ENCODE data around the gene NUB1. TPM values are rescaled to one million over a fixed set of nuclear protein-coding genes. Genes with fewer than 3 reads are reported as not detected.

Gene NUB1
- total RNA-seq, 1 experiment from 2014 or later = 40.0 TPM

- Histone ChIP-seq H3K4me1 (ENCODE audit: low read length) (no peaks in the 10 kb centered on the region), H3K9ac (ENCODE audit: low read length) (no peak overlapping the region), H3K27ac (ENCODE audit: low read length) (no peak overlapping the region), H3K9me3 (ENCODE audit: low read length) (no peaks in the 10 kb centered on the region), H3K79me2 (ENCODE audit: low read length) (no peaks in the 10 kb centered on the region), H3K36me3 (ENCODE audit: insufficient read depth, low read length) (no peaks in the 10 kb centered on the region), H3K4me3 (ENCODE audit: low read length) (no peak overlapping the region), H4K20me1 (ENCODE audit: insufficient read depth, low read depth, low read length) (no peaks in the 10 kb centered on the region), H2AFZ (ENCODE audit: low read length) (no peak overlapping the region), H3K4me2 (ENCODE audit: low read depth, low read length, poor library complexity, severe bottlenecking) (no peak overlapping the region), H3K9me2 (replicated peaks; ENCODE audit: insufficient read depth, low read length) (no peaks in the 10 kb centered on the region), H3K27me3 (ENCODE audit: low read length) (no peaks in the 10 kb centered on the region)
- no peak for DNase-seq
Observed at GRCh38 chr7:151399906-151400305, 58.3 kb downstream of the NUB1 start.

- H3K9me2 ChIP-seq (replicated peaks; ENCODE audit: insufficient read depth, low read length) = no peaks in the 10 kb centered on the region
- H3K4me2 ChIP-seq (ENCODE audit: low read depth, low read length, poor library complexity, severe bottlenecking) = no peak overlapping the region
- H4K20me1 ChIP-seq (ENCODE audit: insufficient read depth, low read depth, low read length) = no peaks in the 10 kb centered on the region
- H3K4me3 ChIP-seq (ENCODE audit: low read length) = no peak overlapping the region
- no peaks in the 10 kb centered on the region for H3K36me3 ChIP-seq (ENCODE audit: insufficient read depth, low read length)
- H3K4me1 ChIP-seq (ENCODE audit: low read length) = no peaks in the 10 kb centered on the region
- no peak for DNase-seq
- no peaks in the 10 kb centered on the region for H3K27me3 ChIP-seq (ENCODE audit: low read length)
- no peak overlapping the region for H2AFZ ChIP-seq (ENCODE audit: low read length)
- H3K79me2 ChIP-seq (ENCODE audit: low read length) = no peaks in the 10 kb centered on the region
- H3K9ac ChIP-seq (ENCODE audit: low read length) = no peak overlapping the region
- no peak overlapping the region for H3K27ac ChIP-seq (ENCODE audit: low read length)
- H3K9me3 ChIP-seq (ENCODE audit: low read length) = no peaks in the 10 kb centered on the region
Observed at GRCh38 chr7:151400626-151401315, 59.2 kb downstream of the NUB1 start.

- Histone ChIP-seq H3K79me2 (ENCODE audit: low read length) (no peaks in the 10 kb centered on the region), H3K4me1 (ENCODE audit: low read length) (no peaks in the 10 kb centered on the region), H4K20me1 (ENCODE audit: insufficient read depth, low read depth, low read length) (no peaks in the 10 kb centered on the region), H3K9me2 (replicated peaks; ENCODE audit: insufficient read depth, low read length) (no peaks in the 10 kb centered on the region), H3K4me2 (ENCODE audit: low read depth, low read length, poor library complexity, severe bottlenecking) (no peak overlapping the region), H3K9ac (ENCODE audit: low read length) (no peak overlapping the region), H3K9me3 (ENCODE audit: low read length) (no peaks in the 10 kb centered on the region), H3K4me3 (ENCODE audit: low read length) (no peak overlapping the region), H3K36me3 (ENCODE audit: insufficient read depth, low read length) (no peaks in the 10 kb centered on the region), H2AFZ (ENCODE audit: low read length) (no peak overlapping the region), H3K27me3 (ENCODE audit: low read length) (no peaks in the 10 kb centered on the region), H3K27ac (ENCODE audit: low read length) (no peak overlapping the region)
- DNase-seq = no peak
Observed at GRCh38 chr7:151402029-151402835, 60.6 kb downstream of the NUB1 start.

GRCh38 chr7:151403764-151404163, 62.2 kb downstream of the NUB1 start:
- Histone ChIP-seq H3K4me2 (ENCODE audit: low read depth, low read length, poor library complexity, severe bottlenecking) (no peak overlapping the region), H3K9me3 (ENCODE audit: low read length) (no peaks in the 10 kb centered on the region), H3K9ac (ENCODE audit: low read length) (no peak overlapping the region), H3K27ac (ENCODE audit: low read length) (no peak overlapping the region), H3K9me2 (replicated peaks; ENCODE audit: insufficient read depth, low read length) (no peaks in the 10 kb centered on the region), H2AFZ (ENCODE audit: low read length) (no peak overlapping the region), H3K4me3 (ENCODE audit: low read length) (no peak overlapping the region), H4K20me1 (ENCODE audit: insufficient read depth, low read depth, low read length) (no peaks in the 10 kb centered on the region), H3K36me3 (ENCODE audit: insufficient read depth, low read length) (no peaks in the 10 kb centered on the region), H3K4me1 (ENCODE audit: low read length) (no peaks in the 10 kb centered on the region), H3K79me2 (ENCODE audit: low read length) (no peaks in the 10 kb centered on the region), H3K27me3 (ENCODE audit: low read length) (no peaks in the 10 kb centered on the region)
- no peak for DNase-seq

GRCh38 chr7:151404216-151405011, 62.8 kb downstream of the NUB1 start:
- Histone ChIP-seq H3K9ac (ENCODE audit: low read length) (no peak overlapping the region), H3K27ac (ENCODE audit: low read length) (no peak overlapping the region), H3K27me3 (ENCODE audit: low read length) (no peaks in the 10 kb centered on the region), H3K36me3 (ENCODE audit: insufficient read depth, low read length) (no peaks in the 10 kb centered on the region), H4K20me1 (ENCODE audit: insufficient read depth, low read depth, low read length) (no peaks in the 10 kb centered on the region), H2AFZ (ENCODE audit: low read length) (no peak overlapping the region), H3K9me2 (replicated peaks; ENCODE audit: insufficient read depth, low read length) (no peaks in the 10 kb centered on the region), H3K4me2 (ENCODE audit: low read depth, low read length, poor library complexity, severe bottlenecking) (no peak overlapping the region), H3K9me3 (ENCODE audit: low read length) (no peaks in the 10 kb centered on the region), H3K4me1 (ENCODE audit: low read length) (no peaks in the 10 kb centered on the region), H3K4me3 (ENCODE audit: low read length) (no peak overlapping the region), H3K79me2 (ENCODE audit: low read length) (no peaks in the 10 kb centered on the region)
- DNase-seq = no peak

GRCh38 chr7:151405056-151405455, 63.4 kb downstream of the NUB1 start:
- Histone ChIP-seq H3K79me2 (ENCODE audit: low read length) (no peaks in the 10 kb centered on the region), H3K4me1 (ENCODE audit: low read length) (no peaks in the 10 kb centered on the region), H3K9me3 (ENCODE audit: low read length) (no peaks in the 10 kb centered on the region), H4K20me1 (ENCODE audit: insufficient read depth, low read depth, low read length) (no peaks in the 10 kb centered on the region), H3K27me3 (ENCODE audit: low read length) (no peaks in the 10 kb centered on the region), H3K4me3 (ENCODE audit: low read length) (no peak overlapping the region), H3K27ac (ENCODE audit: low read length) (no peak overlapping the region), H3K4me2 (ENCODE audit: low read depth, low read length, poor library complexity, severe bottlenecking) (no peak overlapping the region), H3K9ac (ENCODE audit: low read length) (no peak overlapping the region), H2AFZ (ENCODE audit: low read length) (no peak overlapping the region), H3K36me3 (ENCODE audit: insufficient read depth, low read length) (no peaks in the 10 kb centered on the region), H3K9me2 (replicated peaks; ENCODE audit: insufficient read depth, low read length) (no peaks in the 10 kb centered on the region)
- DNase-seq = no peak

GRCh38 chr7:151405588-151405987, 64.0 kb downstream of the NUB1 start:
- Histone ChIP-seq H3K4me3 (ENCODE audit: low read length) (no peak overlapping the region), H3K27ac (ENCODE audit: low read length) (no peak overlapping the region), H3K4me2 (ENCODE audit: low read depth, low read length, poor library complexity, severe bottlenecking) (no peak overlapping the region), H2AFZ (ENCODE audit: low read length) (no peak overlapping the region), H3K36me3 (ENCODE audit: insufficient read depth, low read length) (no peaks in the 10 kb centered on the region), H3K9me3 (ENCODE audit: low read length) (no peaks in the 10 kb centered on the region), H3K4me1 (ENCODE audit: low read length) (no peaks in the 10 kb centered on the region), H3K27me3 (ENCODE audit: low read length) (no peaks in the 10 kb centered on the region), H3K9me2 (replicated peaks; ENCODE audit: insufficient read depth, low read length) (no peaks in the 10 kb centered on the region), H3K9ac (ENCODE audit: low read length) (no peak overlapping the region), H4K20me1 (ENCODE audit: insufficient read depth, low read depth, low read length) (no peaks in the 10 kb centered on the region), H3K79me2 (ENCODE audit: low read length) (no peaks in the 10 kb centered on the region)
- no peak for DNase-seq

Measured in Karpas-422 (cell line).